ENCODE results near the gene SIRT5.

Gene SIRT5

GRCh38 chr6:13615792-13616120 lies 41.4 kb downstream of the SIRT5 start:
- Histone ChIP-seq H3K79me2 (no peaks in the 10 kb centered on the region), H3K4me3 (ENCODE audit: low read depth, low read length) (peak overlapping the region; percentile 90), H2AFZ (peak overlapping the region; percentile 97), H3K27ac (peak overlapping the region; percentile 74), H3K36me3 (ENCODE audit: control insufficient read depth, insufficient read depth, low read length) (no peaks in the 10 kb centered on the region), H3K4me2 (ENCODE audit: low read length) (peak overlapping the region; percentile 82), H3K9ac (no peak overlapping the region), H3K9me3 (ENCODE audit: control insufficient read depth, low read length) (no peaks in the 10 kb centered on the region), H3K4me1 (no peaks in the 10 kb centered on the region), H3K27me3 (ENCODE audit: control insufficient read depth, insufficient read depth, low read length) (no peaks in the 10 kb centered on the region)
- TF ChIP-seq CTCF (IDR thresholded peaks at IDR 0.05), result no peak

- H3K36me3 ChIP-seq (ENCODE audit: control insufficient read depth, insufficient read depth, low read length), result no peaks in the 10 kb centered on the region
- no peak overlapping the region for H3K4me3 ChIP-seq (ENCODE audit: low read depth, low read length)
- no peak overlapping the region for H3K9ac ChIP-seq
- no peaks in the 10 kb centered on the region for H3K79me2 ChIP-seq
- H3K27me3 ChIP-seq (ENCODE audit: control insufficient read depth, insufficient read depth, low read length), result no peaks in the 10 kb centered on the region
- H3K9me3 ChIP-seq (ENCODE audit: control insufficient read depth, low read length), result no peaks in the 10 kb centered on the region
- no peak for TF ChIP-seq CTCF (IDR thresholded peaks at IDR 0.05)
- no peaks in the 10 kb centered on the region for H3K4me1 ChIP-seq
- no peak overlapping the region for H3K4me2 ChIP-seq (ENCODE audit: low read length)
- no peak overlapping the region for H2AFZ ChIP-seq
- no peak overlapping the region for H3K27ac ChIP-seq
These were observed 42.7 kb downstream of the SIRT5 start for GRCh38 chr6:13617066-13617465.

- no peak overlapping the region for H3K27ac ChIP-seq
- H3K79me2 ChIP-seq, result no peaks in the 10 kb centered on the region
- H3K4me1 ChIP-seq, result no peaks in the 10 kb centered on the region
- no peak overlapping the region for H3K4me2 ChIP-seq (ENCODE audit: low read length)
- H2AFZ ChIP-seq, result no peak overlapping the region
- no peaks in the 10 kb centered on the region for H3K27me3 ChIP-seq (ENCODE audit: control insufficient read depth, insufficient read depth, low read length)
- H3K36me3 ChIP-seq (ENCODE audit: control insufficient read depth, insufficient read depth, low read length), result no peaks in the 10 kb centered on the region
- no peak overlapping the region for H3K9ac ChIP-seq
- TF ChIP-seq CTCF (IDR thresholded peaks at IDR 0.05), result peak; percentile 33
- no peaks in the 10 kb centered on the region for H3K9me3 ChIP-seq (ENCODE audit: control insufficient read depth, low read length)
- no peak overlapping the region for H3K4me3 ChIP-seq (ENCODE audit: low read depth, low read length)
These were observed 50.5 kb downstream of the SIRT5 start for GRCh38 chr6:13624871-13625288.

- TF ChIP-seq CTCF (IDR thresholded peaks at IDR 0.05), result no peak
- H3K4me1 ChIP-seq, result no peaks in the 10 kb centered on the region
- no peaks in the 10 kb centered on the region for H3K36me3 ChIP-seq (ENCODE audit: control insufficient read depth, insufficient read depth, low read length)
- H3K79me2 ChIP-seq, result no peaks in the 10 kb centered on the region
- H3K27me3 ChIP-seq (ENCODE audit: control insufficient read depth, insufficient read depth, low read length), result no peaks in the 10 kb centered on the region
- H3K9ac ChIP-seq, result no peak overlapping the region
- H3K27ac ChIP-seq, result no peak overlapping the region
- no peak overlapping the region for H3K4me2 ChIP-seq (ENCODE audit: low read length)
- no peak overlapping the region for H3K4me3 ChIP-seq (ENCODE audit: low read depth, low read length)
- no peak overlapping the region for H2AFZ ChIP-seq
- H3K9me3 ChIP-seq (ENCODE audit: control insufficient read depth, low read length), result no peaks in the 10 kb centered on the region
These were observed 55.2 kb downstream of the SIRT5 start for GRCh38 chr6:13629459-13630116.

GRCh38 chr6:13630499-13630898 lies 56.1 kb downstream of the SIRT5 start:
- Histone ChIP-seq H2AFZ (no peak overlapping the region), H3K36me3 (ENCODE audit: control insufficient read depth, insufficient read depth, low read length) (no peaks in the 10 kb centered on the region)

More at GRCh38 chr6:13630499-13630898, 56.1 kb downstream of the SIRT5 start:
- Histone ChIP-seq H3K9ac (no peak overlapping the region), H3K79me2 (no peaks in the 10 kb centered on the region), H3K4me1 (no peaks in the 10 kb centered on the region), H3K27me3 (ENCODE audit: control insufficient read depth, insufficient read depth, low read length) (no peaks in the 10 kb centered on the region), H3K9me3 (ENCODE audit: control insufficient read depth, low read length) (no peaks in the 10 kb centered on the region), H3K27ac (no peak overlapping the region), H3K4me3 (ENCODE audit: low read depth, low read length) (no peak overlapping the region), H3K4me2 (ENCODE audit: low read length) (no peak overlapping the region)
- no peak for TF ChIP-seq CTCF (IDR thresholded peaks at IDR 0.05)
